Heart left ventricle (tissue), 16 donors: Measurements from ENCODE around the gene ZBTB20. TPM values are rescaled to one million over a fixed set of nuclear protein-coding genes. Genes with fewer than 3 reads are reported as not detected.

Experiments
- ATAC-seq, 4 donors: fragments of 200-7000 bp; cut with Tn5 transposase; one replicate each; pipeline ENCODE4 v1.9.1; 2020 to 2022; ENCODE audit warnings: moderate library complexity in 4 of 4, mild to moderate bottlenecking in 3 of 4, moderate number of reproducible peaks in 1 of 4
- DNase-seq, 5 donors: peaks; one replicate each; pipeline ENCODE4 v3.0.0-alpha.2; 2020
- H3K27ac ChIP-seq, 12 donors: fragments of 200-600 bp; sonication (generic) in 4 of 12; one replicate each; pipeline versions ENCODE4 v1.5.0 to v1.8.0; 2016 to 2022; ENCODE audit warnings: mild to moderate bottlenecking in 2 of 12
- H3K27me3 ChIP-seq, 9 donors: fragments of 200-600 bp; sonication (generic) in 2 of 9; one replicate each; pipeline versions ENCODE4 v1.5.1 to v1.8.0; 2016 to 2022; ENCODE audit warnings: mild to moderate bottlenecking in 3 of 9
- H3K36me3 ChIP-seq, 9 donors: fragments of 200-600 bp; sonication (generic) in 2 of 9; one replicate each; pipeline versions ENCODE4 v1.5.0 to v1.8.0; 2018 to 2022; ENCODE audit warnings: mild to moderate bottlenecking in 2 of 9
- H3K4me1 ChIP-seq, 12 donors: fragments of 200-600 bp; sonication (generic) in 4 of 12; one replicate each; pipeline versions ENCODE4 v1.5.0 to v1.8.0; 2016 to 2022; ENCODE audit warnings: mild to moderate bottlenecking in 3 of 12
- H3K4me3 ChIP-seq, 12 donors: fragments of 200-600 bp; sonication (generic) in 4 of 12; one replicate each; pipeline versions ENCODE4 v1.5.0 to v1.8.0; 2017 to 2022; ENCODE audit warnings: mild to moderate bottlenecking in 9 of 12, moderate library complexity in 4 of 12
- H3K9me3 ChIP-seq, 12 donors: fragments of 200-600 bp; sonication (generic) in 4 of 12; one replicate each; pipeline versions ENCODE4 v1.5.0 to v1.8.0; 2016 to 2022; ENCODE audit warnings: mild to moderate bottlenecking in 1 of 12
- POLR2A ChIP-seq, 2 donors: fragments of 450-650 bp; IDR thresholded peaks; one replicate each; pipeline ENCODE4 v1.6.1; 2017; ENCODE audit warnings: antibody characterized with exemption in 2 of 2, mild to moderate bottlenecking in 2 of 2, moderate library complexity in 2 of 2
- WGBS, 4 donors: extraction: QIAGEN DNeasy Blood & Tissue Kit in 2 of 4; methylation state at CpG; one replicate each; pipeline versions ENCODE4 v1.1.5 to v1.1.7; 2013 to 2018; 5-methylcytosine and 5-hydroxymethylcytosine counted together
- intact Hi-C, 10 donors: fragments of 100-400 bp; cut with DNase I; formaldehyde crosslinking; loops; one replicate each; pipeline versions ENCODE4 v1.11.1 to v1.14.2; 2022
- polyA plus RNA-seq, 2 donors: library from polyadenylated mRNA; stranded (reverse); fragments of 200-250 nt; gene quantifications; one replicate each; pipeline ENCODE4 v1.2.3, GENCODE V29; 2013
- total RNA-seq, 9 donors: library from RNA; depleted of rRNA in 2 of 9; stranded (reverse); fragments of >200 nt in 2 of 9; fragmentation: NEBNext Ultra II Directional in 3 of 9; extraction: Animal tissue kit (Norgen Biotek cat#: 25700) in 3 of 9; gene quantifications; one replicate each; pipeline versions ENCODE4 v1.1.0 to v1.2.4, GENCODE V29; 2016 to 2023
- TF ChIP-seq, protein P1 (sequence below), 12 donors: fragments of 200-600 bp; sonication (generic) in 4 of 12; IDR thresholded peaks; one replicate each; pipeline versions ENCODE4 v1.5.0 to v1.8.0; 2018 to 2022; ENCODE audit warnings: antibody characterized with exemption in 12 of 12, mild to moderate bottlenecking in 5 of 12
- donor health status: ischemic (EF 13 %, LVEDD 7.1; RV severe dilation, severe dysfunction).
- donor health status: healthy with polysubstance abuse.
- donor health status: DM: no; HTN: yes; CAD: no.
- donor health status: DM: no; HTN: no; CAD: no.
- donor health status: ischemic (EF 25% LVEDD 6.9; RV normal size, moderate dysfunction).
- donor health status: ischemic (EF 25% LVEDD 5.7; RV mildly dilated, moderate dysfunction).
- donor health status: healthy.
- donor health status: DM: yes; HTN: yes; CAD: no.
- donor health status: ischemic (EF 35%, LVEDD 5.7; RV mildly dilated, moderate dysfunction).
- donor health status: nonischemic (EF 11% LVEDD 7.7; RV severe dilation, severe dysfunction).
- donor health status: DM: yes; HTN: yes; CAD: no.
- donor health status: PGD.
- donor health status: ischemic (EF 29% LVEDD 5.4; RV normal size, mild dysfunction).
- donor health status: nonischemic (EF 23%, LVEDD 6.1; RV moderate dilation, normal function).

Gene ZBTB20
- total and polyA plus RNA-seq, 11 donors = 6.2 to 109 (median 77.3) TPM

DNA sequence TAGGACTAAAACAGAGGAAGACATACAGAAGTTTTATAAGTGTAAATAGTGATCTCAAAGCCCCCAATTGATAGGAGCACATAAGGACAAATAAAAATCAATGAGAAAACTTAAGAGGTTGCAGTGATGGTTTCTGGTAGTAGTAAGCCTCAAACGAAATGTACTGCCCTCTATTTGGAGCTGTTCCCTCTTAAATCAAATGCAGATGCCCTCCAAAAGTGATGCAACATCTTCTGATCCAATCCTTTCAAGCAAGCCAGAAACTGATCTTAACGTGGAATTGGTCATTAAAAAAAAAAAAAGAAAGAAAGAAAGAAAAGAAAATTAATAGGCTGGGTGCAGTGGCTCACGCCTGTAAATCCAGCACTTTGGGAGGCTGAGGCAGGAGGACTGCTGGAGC lies 259.3 kb downstream of the ZBTB20 start:
- WGBS, 4 donors = 86 to 92% (median 88%) methylated on average over 3 of the region's 3 CpGs
- intact Hi-C loops = no loop called here
- H3K4me1 ChIP-seq = peaks cover 0 to 6% (median 0%) of the 10 kb centered on the region in 12 donors
- ATAC-seq (no peak), DNase-seq (no peak)
- H3K27ac ChIP-seq = no peak overlapping the region
- TF ChIP-seq POLR2A (IDR thresholded peaks at IDR 0.05) = no peak
- TF ChIP-seq, protein P1, sequence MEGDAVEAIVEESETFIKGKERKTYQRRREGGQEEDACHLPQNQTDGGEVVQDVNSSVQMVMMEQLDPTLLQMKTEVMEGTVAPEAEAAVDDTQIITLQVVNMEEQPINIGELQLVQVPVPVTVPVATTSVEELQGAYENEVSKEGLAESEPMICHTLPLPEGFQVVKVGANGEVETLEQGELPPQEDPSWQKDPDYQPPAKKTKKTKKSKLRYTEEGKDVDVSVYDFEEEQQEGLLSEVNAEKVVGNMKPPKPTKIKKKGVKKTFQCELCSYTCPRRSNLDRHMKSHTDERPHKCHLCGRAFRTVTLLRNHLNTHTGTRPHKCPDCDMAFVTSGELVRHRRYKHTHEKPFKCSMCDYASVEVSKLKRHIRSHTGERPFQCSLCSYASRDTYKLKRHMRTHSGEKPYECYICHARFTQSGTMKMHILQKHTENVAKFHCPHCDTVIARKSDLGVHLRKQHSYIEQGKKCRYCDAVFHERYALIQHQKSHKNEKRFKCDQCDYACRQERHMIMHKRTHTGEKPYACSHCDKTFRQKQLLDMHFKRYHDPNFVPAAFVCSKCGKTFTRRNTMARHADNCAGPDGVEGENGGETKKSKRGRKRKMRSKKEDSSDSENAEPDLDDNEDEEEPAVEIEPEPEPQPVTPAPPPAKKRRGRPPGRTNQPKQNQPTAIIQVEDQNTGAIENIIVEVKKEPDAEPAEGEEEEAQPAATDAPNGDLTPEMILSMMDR (IDR thresholded peaks at IDR 0.05) = no peak
- no peaks in the 10 kb centered on the region for H3K27me3 ChIP-seq
- H3K36me3 ChIP-seq = no peaks in the 10 kb centered on the region
- no peaks in the 10 kb centered on the region for H3K9me3 ChIP-seq
- no peak overlapping the region for H3K4me3 ChIP-seq

DNA sequence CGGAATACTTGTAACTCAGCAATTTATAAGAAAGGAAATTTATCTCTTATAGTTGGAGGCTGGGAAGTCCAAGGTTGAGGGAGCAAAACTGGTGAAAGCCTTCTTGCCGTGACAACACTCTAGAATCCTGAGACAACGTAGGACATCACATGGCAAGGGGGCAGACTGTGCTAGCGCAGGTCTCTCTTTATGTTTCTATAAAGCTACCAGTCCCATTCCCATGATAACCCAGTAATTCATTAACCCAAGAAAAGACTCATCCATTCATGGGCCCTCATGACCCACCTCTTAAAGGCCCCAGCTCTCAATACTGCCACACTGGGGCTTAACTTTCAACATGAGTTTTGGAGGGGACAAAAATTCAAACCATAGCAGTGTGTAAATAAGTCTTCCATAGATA lies 260.2 kb downstream of the ZBTB20 start:
- DNase-seq (no peak), ATAC-seq (no peak)
- TF ChIP-seq POLR2A (IDR thresholded peaks at IDR 0.05) = no peak
- TF ChIP-seq, protein P1 (IDR thresholded peaks at IDR 0.05) = no peak
- Histone ChIP-seq H3K27me3 (no peaks in the 10 kb centered on the region), H3K4me1 (no peaks in the 10 kb centered on the region), H3K27ac (no peak overlapping the region), H3K9me3 (no peaks in the 10 kb centered on the region), H3K4me3 (no peak overlapping the region), H3K36me3 (no peaks in the 10 kb centered on the region)
- intact Hi-C loops = no loop called here
- WGBS, 4 donors = 94 to 99% (median 98%) methylated on average over 4 of the region's 4 CpGs

GRCh38 chr3:114884213-114884923 lies 262.7 kb downstream of the ZBTB20 start:
- ATAC-seq = no peak
- no peak for TF ChIP-seq POLR2A (IDR thresholded peaks at IDR 0.05)
- H3K4me3 ChIP-seq = no peak overlapping the region
- 96 to 98% (median 97%) methylated on average over 8 of the region's 8 CpGs for WGBS, 4 donors
- no peaks in the 10 kb centered on the region for H3K9me3 ChIP-seq
- no peak for DNase-seq
- no peak overlapping the region for H3K27ac ChIP-seq
- H3K36me3 ChIP-seq = no peaks in the 10 kb centered on the region
- H3K27me3 ChIP-seq = no peaks in the 10 kb centered on the region
- intact Hi-C loops = no loop called here
- H3K4me1 ChIP-seq = peaks cover 0 to 20% (median 8%) of the 10 kb centered on the region in 12 donors

DNA sequence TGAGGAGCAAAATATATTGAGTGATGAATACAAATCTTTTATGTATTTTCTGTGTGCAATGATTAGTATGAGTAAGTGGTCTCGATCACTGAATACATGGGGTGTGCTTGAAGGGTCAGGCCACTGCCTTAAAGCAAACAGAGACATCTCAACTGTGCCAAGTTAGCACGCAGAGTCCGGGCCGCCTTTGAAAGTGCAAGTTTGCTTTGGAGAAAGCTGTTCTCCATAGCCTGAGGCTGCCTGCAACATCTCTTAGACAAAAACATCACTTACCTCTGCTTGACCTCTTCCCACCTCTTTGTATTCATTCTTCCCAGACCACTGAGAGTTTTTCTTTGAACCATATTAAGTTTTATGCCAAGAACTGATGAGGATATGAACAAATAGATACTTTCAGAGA lies 267.0 kb downstream of the ZBTB20 start:
- Histone ChIP-seq H3K9me3 (no peaks in the 10 kb centered on the region), H3K36me3 (no peaks in the 10 kb centered on the region), H3K27ac (no peak overlapping the region), H3K4me1 (peaks cover 0 to 30% (median 15%) of the 10 kb centered on the region in 12 donors), H3K4me3 (no peak overlapping the region), H3K27me3 (no peaks in the 10 kb centered on the region)
- WGBS, 4 donors = 34 to 54% (median 43%) methylated on average over 4 of the region's 4 CpGs
- TF ChIP-seq, protein P1 (IDR thresholded peaks at IDR 0.05) = no peak
- TF ChIP-seq POLR2A (IDR thresholded peaks at IDR 0.05) = no peak
- peak in 2 of 4 donors; percentile 47 to 51 for ATAC-seq
- intact Hi-C loops = no loop called here
- DNase-seq = no peak
